ENCODE data around the gene WNT4. TPM values are rescaled to one million over a fixed set of nuclear protein-coding genes. Genes with fewer than 3 reads are reported as not detected.

WNT4 gene
- polyA plus RNA-seq, 2 of the 4 experiments (the other 2 are of a cell fraction), result 0.23 to 0.62 TPM

GRCh38 chr1:22164841-22165808, 22.2 kb upstream of the WNT4 start:
- ChIA-PET POLR2A (interaction anchor here (0.5 kb wide), 1 partner anchor 80 kb away, joined by 5 read pairs; no protein-coding TSS in a partner anchor), CTCF (no interaction called here)
- H3K27ac ChIP-seq, result no peak overlapping the region
- WGBS (ENCODE audit: missing lambda C conversion rate), result 68% methylated on average over 14 of the region's 14 CpGs
- DNase-seq (ENCODE audit: low read depth in 1 of 2, low spot score in 1 of 2) (no peak), ATAC-seq (no peak), FAIRE-seq (no peak)
- TF ChIP-seq CTCF (IDR thresholded peaks at IDR 0.05) (no peak), FOSB (CRISPR knock-in tag; IDR thresholded peaks at IDR 0.05) (no peak), HOXA7 (CRISPR knock-in tag; IDR thresholded peaks at IDR 0.05) (no peak), CEBPB (IDR thresholded peaks at IDR 0.05) (no peak), TP53 (CRISPR knock-in tag; IDR thresholded peaks at IDR 0.05) (no peak), CBX8 (IDR thresholded peaks at IDR 0.05) (no peak), CHD4 (IDR thresholded peaks at IDR 0.05; ENCODE audit: borderline replicate concordance) (no peak)
- no peaks in the 10 kb centered on the region for H3K4me1 ChIP-seq
- no peak overlapping the region for H3K4me2 ChIP-seq
- no peaks in the 10 kb centered on the region for H3K9me3 ChIP-seq
- no peak overlapping the region for H3K4me3 ChIP-seq

- Histone ChIP-seq H3K27ac (no peak overlapping the region), H3K9me3 (no peaks in the 10 kb centered on the region), H3K4me2 (no peak overlapping the region), H3K4me3 (no peak overlapping the region), H3K4me1 (no peaks in the 10 kb centered on the region)
- no peak for ATAC-seq
- ChIA-PET POLR2A (no interaction called here), CTCF (interaction anchor here (2.2 kb wide), 1 partner anchor 252 kb away, joined by 5 read pairs; no protein-coding TSS in a partner anchor)
- TF ChIP-seq USF2 (IDR thresholded peaks at IDR 0.05) (no peak), ZNF302 (CRISPR knock-in tag; IDR thresholded peaks at IDR 0.05) (no peak), RCOR1 (IDR thresholded peaks at IDR 0.05; ENCODE audit: low read depth, low read length) (no peak), KDM5A (IDR thresholded peaks at IDR 0.05) (no peak), TP53 (CRISPR knock-in tag; IDR thresholded peaks at IDR 0.05) (no peak), REST (IDR thresholded peaks at IDR 0.05) (no peak), KDM1A (IDR thresholded peaks at IDR 0.05; ENCODE audit: low read depth) (no peak), HOXA7 (CRISPR knock-in tag; IDR thresholded peaks at IDR 0.05) (no peak), MAFK (IDR thresholded peaks at IDR 0.05; ENCODE audit: partially characterized antibody) (no peak), POLR2A (IDR thresholded peaks at IDR 0.05; ENCODE audit: low read length) (no peak), CHD2 (IDR thresholded peaks at IDR 0.05; ENCODE audit: low read length, partially characterized antibody) (no peak), PBX3 (IDR thresholded peaks at IDR 0.05) (no peak)
- 82% methylated on average over 6 of the region's 6 CpGs for WGBS (ENCODE audit: missing lambda C conversion rate)
- no peak for FAIRE-seq
- DNase-seq (ENCODE audit: low read depth in 1 of 2, low spot score in 1 of 2), result no peak
Measured at GRCh38 chr1:22163564-22163963, 20.7 kb upstream of the WNT4 start.

Data from A549 (cell line).